Measurements from ENCODE around the gene FBXO8. TPM values are rescaled to one million over a fixed set of nuclear protein-coding genes. Genes with fewer than 3 reads are reported as not detected.

FBXO8 gene
- total RNA-seq, 1 experiment from 2014 or later = 11.7 TPM

DNA sequence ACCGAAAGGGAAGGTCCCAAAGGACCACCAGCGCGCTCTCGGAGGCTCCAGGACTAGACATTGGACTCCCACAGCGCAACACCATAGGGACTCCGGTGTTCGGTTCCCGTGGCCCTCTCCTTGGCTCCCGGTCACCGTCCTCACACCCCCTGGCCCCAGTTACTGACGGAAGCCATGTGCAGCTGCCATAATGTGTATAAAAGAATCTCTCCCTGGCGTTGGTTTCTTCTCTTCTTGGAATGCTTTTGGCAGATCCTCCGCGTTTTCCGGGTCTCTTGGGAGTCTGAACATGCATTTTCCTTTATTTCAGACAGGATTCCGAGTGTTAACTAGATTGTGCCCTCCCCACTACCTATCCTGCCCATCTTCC, 69.8 kb downstream of the FBXO8 start:
- Histone ChIP-seq H3K4me3 (ENCODE audit: low read depth, low read length, poor library complexity, severe bottlenecking) (no peak overlapping the region), H3K27ac (ENCODE audit: low read depth, low read length, poor library complexity, severe bottlenecking) (no peak overlapping the region), H3K9me3 (ENCODE audit: low read depth, low read length, poor library complexity, severe bottlenecking) (no peaks in the 10 kb centered on the region), H3K4me1 (ENCODE audit: insufficient read depth, low read length, poor library complexity, severe bottlenecking) (peaks cover 14% of the 10 kb centered on the region), H3K27me3 (replicated peaks; ENCODE audit: insufficient read depth, low read depth, low read length, poor library complexity) (no peaks in the 10 kb centered on the region), H3K36me3 (ENCODE audit: insufficient read depth, low read length, poor library complexity, severe bottlenecking) (no peaks in the 10 kb centered on the region)
- intact Hi-C loops (cut with micrococcal nuclease; ENCODE audit: unreplicated experiment) = no loop called here
- no peak for DNase-seq (ENCODE audit: low spot score)
- TF ChIP-seq EZH2 (IDR thresholded peaks at IDR 0.05; ENCODE audit: borderline replicate concordance, low read depth, low read length, poor library complexity, severe bottlenecking) = no peak
- TF ChIP-seq, protein P1, sequence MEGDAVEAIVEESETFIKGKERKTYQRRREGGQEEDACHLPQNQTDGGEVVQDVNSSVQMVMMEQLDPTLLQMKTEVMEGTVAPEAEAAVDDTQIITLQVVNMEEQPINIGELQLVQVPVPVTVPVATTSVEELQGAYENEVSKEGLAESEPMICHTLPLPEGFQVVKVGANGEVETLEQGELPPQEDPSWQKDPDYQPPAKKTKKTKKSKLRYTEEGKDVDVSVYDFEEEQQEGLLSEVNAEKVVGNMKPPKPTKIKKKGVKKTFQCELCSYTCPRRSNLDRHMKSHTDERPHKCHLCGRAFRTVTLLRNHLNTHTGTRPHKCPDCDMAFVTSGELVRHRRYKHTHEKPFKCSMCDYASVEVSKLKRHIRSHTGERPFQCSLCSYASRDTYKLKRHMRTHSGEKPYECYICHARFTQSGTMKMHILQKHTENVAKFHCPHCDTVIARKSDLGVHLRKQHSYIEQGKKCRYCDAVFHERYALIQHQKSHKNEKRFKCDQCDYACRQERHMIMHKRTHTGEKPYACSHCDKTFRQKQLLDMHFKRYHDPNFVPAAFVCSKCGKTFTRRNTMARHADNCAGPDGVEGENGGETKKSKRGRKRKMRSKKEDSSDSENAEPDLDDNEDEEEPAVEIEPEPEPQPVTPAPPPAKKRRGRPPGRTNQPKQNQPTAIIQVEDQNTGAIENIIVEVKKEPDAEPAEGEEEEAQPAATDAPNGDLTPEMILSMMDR (conservative IDR thresholded peaks at IDR 0.05; ENCODE audit: low read depth, low read length) = no peak
- POLR2A ChIA-PET (ENCODE audit: low non-redundant PET) = no interaction called here
- no TSS peak for BruUV-seq (replicated peaks)
- CTCF ChIA-PET = no interaction called here

DNA sequence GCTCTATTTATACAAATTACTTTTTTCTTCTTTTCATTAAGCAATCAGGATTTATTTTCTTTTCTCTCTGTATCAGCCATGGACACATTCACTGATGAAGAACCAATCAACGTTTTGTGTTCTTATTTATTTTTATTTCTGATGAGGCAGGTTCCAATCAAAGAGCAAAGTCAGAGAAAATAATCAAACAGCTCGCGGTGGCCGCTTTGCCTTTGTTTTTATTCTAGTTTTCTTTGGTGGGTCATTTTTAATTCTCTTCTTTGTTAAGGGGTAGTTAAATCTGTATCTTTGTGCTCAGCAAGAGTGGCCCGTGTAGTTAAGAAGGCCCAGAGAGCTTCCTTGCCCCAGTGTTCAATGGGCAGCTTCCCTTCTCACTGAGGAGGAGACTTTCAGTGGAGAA, 71.4 kb downstream of the FBXO8 start:
- no peak overlapping the region for H3K4me3 ChIP-seq (ENCODE audit: low read depth, low read length, poor library complexity, severe bottlenecking)
- ChIA-PET POLR2A (ENCODE audit: low non-redundant PET) (interaction anchor here (0.6 kb wide), 1 partner anchor 51 kb away, joined by 3 read pairs; no protein-coding TSS in a partner anchor), CTCF (no interaction called here)
- peaks cover 15% of the 10 kb centered on the region for H3K4me1 ChIP-seq (ENCODE audit: insufficient read depth, low read length, poor library complexity, severe bottlenecking)
- DNase-seq (ENCODE audit: low spot score) = no peak
- no peaks in the 10 kb centered on the region for H3K36me3 ChIP-seq (ENCODE audit: insufficient read depth, low read length, poor library complexity, severe bottlenecking)
- H3K27ac ChIP-seq (ENCODE audit: low read depth, low read length, poor library complexity, severe bottlenecking) = no peak overlapping the region
- H3K9me3 ChIP-seq (ENCODE audit: low read depth, low read length, poor library complexity, severe bottlenecking) = no peaks in the 10 kb centered on the region
- H3K27me3 ChIP-seq (replicated peaks; ENCODE audit: insufficient read depth, low read depth, low read length, poor library complexity) = no peaks in the 10 kb centered on the region
- TF ChIP-seq, protein P1 (conservative IDR thresholded peaks at IDR 0.05; ENCODE audit: low read depth, low read length) = no peak
- no peak for TF ChIP-seq EZH2 (IDR thresholded peaks at IDR 0.05; ENCODE audit: borderline replicate concordance, low read depth, low read length, poor library complexity, severe bottlenecking)
- BruUV-seq (replicated peaks) = no TSS peak
- intact Hi-C loops (cut with micrococcal nuclease; ENCODE audit: unreplicated experiment) = no loop called here

DNA sequence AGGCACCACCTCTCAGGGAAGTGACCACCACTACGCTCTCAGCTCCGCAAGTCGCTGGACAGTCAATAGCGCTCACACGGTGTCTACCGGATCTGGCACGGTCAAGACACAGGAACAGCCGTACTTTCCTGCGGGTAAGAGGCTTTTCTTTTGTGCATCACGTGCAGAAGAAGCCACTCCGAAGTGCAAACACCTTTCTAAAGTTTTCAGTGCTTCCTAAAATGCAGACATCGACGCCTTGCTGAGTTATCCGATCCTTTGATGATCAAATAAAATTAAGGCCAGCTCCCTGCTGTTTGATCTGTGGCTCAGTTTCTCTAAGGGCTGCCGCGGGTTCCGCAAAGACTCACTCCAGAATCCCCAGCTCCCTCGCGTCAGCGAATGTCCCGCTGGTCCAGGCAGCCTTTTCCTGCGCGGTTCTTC, 71.8 kb downstream of the FBXO8 start:
- H3K27me3 ChIP-seq (replicated peaks; ENCODE audit: insufficient read depth, low read depth, low read length, poor library complexity) = no peaks in the 10 kb centered on the region
- BruUV-seq (replicated peaks) = no TSS peak
- no peak overlapping the region for H3K27ac ChIP-seq (ENCODE audit: low read depth, low read length, poor library complexity, severe bottlenecking)
- no peaks in the 10 kb centered on the region for H3K9me3 ChIP-seq (ENCODE audit: low read depth, low read length, poor library complexity, severe bottlenecking)
- CTCF ChIA-PET = no interaction called here
- H3K4me3 ChIP-seq (ENCODE audit: low read depth, low read length, poor library complexity, severe bottlenecking) = no peak overlapping the region
- no peaks in the 10 kb centered on the region for H3K36me3 ChIP-seq (ENCODE audit: insufficient read depth, low read length, poor library complexity, severe bottlenecking)
- intact Hi-C loops (cut with micrococcal nuclease; ENCODE audit: unreplicated experiment) = no loop called here
- no peak for DNase-seq (ENCODE audit: low spot score)
- no peak for TF ChIP-seq EZH2 (IDR thresholded peaks at IDR 0.05; ENCODE audit: borderline replicate concordance, low read depth, low read length, poor library complexity, severe bottlenecking)
- TF ChIP-seq, protein P1 (conservative IDR thresholded peaks at IDR 0.05; ENCODE audit: low read depth, low read length) = no peak
- peaks cover 15% of the 10 kb centered on the region for H3K4me1 ChIP-seq (ENCODE audit: insufficient read depth, low read length, poor library complexity, severe bottlenecking)
- POLR2A ChIA-PET (ENCODE audit: low non-redundant PET) = no interaction called here
